Right renal cortex interstitium (tissue), 3 donors: ENCODE data around the gene TBX15. TPM values are rescaled to one million over a fixed set of nuclear protein-coding genes. Genes with fewer than 3 reads are reported as not detected.

Source experiments
- polyA plus RNA-seq, 3 donors: library from polyadenylated mRNA; unstranded; fragments of 120-200 nt; gene quantifications; one replicate each; pipeline ENCODE4 v1.2.1, GENCODE V29; 2013; ENCODE audit not compliant: insufficient read length in 3 of 3

The TBX15 gene
- polyA plus RNA-seq, 3 donors: 0.17 to 0.49 (median 0.31) TPM

Other genes starting within 250 kb of the TBX15 start
- gene WARS2, start 152.3 kb upstream of the TBX15 start, polyA plus RNA-seq: 10 to 100 TPM; 19.2 to 22.6 (median 19.3) TPM